Measurements from ENCODE around the gene WDR76.

DNA sequence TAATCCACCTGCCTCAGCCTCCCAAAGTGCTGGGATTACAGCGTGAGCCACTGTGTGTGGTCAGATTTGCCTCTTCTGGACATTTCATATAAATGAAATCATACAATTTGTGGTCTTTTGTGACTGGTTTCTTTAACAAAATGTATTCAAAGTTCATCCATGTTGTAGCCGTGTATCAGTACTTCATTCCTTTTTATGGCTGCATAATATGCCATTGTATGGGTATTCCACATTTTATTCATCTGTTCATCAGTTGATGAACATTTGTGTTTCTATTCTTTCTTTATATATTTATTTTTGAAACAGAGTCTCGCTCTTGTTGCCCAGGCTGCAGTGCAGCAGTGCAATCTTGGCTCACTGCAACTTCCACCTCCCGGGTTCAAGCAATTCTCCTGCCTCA lies 25.8 kb downstream of the WDR76 start:
- TF ChIP-seq, protein P1, sequence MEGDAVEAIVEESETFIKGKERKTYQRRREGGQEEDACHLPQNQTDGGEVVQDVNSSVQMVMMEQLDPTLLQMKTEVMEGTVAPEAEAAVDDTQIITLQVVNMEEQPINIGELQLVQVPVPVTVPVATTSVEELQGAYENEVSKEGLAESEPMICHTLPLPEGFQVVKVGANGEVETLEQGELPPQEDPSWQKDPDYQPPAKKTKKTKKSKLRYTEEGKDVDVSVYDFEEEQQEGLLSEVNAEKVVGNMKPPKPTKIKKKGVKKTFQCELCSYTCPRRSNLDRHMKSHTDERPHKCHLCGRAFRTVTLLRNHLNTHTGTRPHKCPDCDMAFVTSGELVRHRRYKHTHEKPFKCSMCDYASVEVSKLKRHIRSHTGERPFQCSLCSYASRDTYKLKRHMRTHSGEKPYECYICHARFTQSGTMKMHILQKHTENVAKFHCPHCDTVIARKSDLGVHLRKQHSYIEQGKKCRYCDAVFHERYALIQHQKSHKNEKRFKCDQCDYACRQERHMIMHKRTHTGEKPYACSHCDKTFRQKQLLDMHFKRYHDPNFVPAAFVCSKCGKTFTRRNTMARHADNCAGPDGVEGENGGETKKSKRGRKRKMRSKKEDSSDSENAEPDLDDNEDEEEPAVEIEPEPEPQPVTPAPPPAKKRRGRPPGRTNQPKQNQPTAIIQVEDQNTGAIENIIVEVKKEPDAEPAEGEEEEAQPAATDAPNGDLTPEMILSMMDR (IDR thresholded peaks at IDR 0.05 in 8 of 11, conservative IDR thresholded peaks at IDR 0.05 in 3 of 11) = no peak
- no peak for TF ChIP-seq POLR2A (IDR thresholded peaks at IDR 0.05)
- TF ChIP-seq POLR2AphosphoS5 (IDR thresholded peaks at IDR 0.05) = no peak

All from spleen (tissue), 7 donors.